Suprapubic skin (tissue), 4 donors: ENCODE measurements around the gene RNGTT. TPM values are rescaled to one million over a fixed set of nuclear protein-coding genes. Genes with fewer than 3 reads are reported as not detected.

Source experiments
- DNase-seq, 2 donors: peaks; one replicate each; pipeline ENCODE4 v3.0.0-alpha.2; 2019; ENCODE audit warnings: low spot score in 2 of 2
- H3K27ac ChIP-seq: fragments of 200-600 bp; sonication (generic); one replicate; pipeline ENCODE4 v1.5.1; 2019
- H3K27me3 ChIP-seq: fragments of 200-600 bp; sonication (generic); one replicate; pipeline ENCODE4 v1.5.1; 2019
- H3K36me3 ChIP-seq: fragments of 200-600 bp; sonication (generic); one replicate; pipeline ENCODE4 v1.5.1; 2019
- H3K4me1 ChIP-seq: fragments of 200-600 bp; sonication (generic); one replicate; pipeline ENCODE4 v1.5.1; 2019
- H3K4me3 ChIP-seq: fragments of 200-600 bp; sonication (generic); one replicate; pipeline ENCODE4 v1.5.1; 2019; ENCODE audit warnings: mild to moderate bottlenecking
- H3K9me3 ChIP-seq: fragments of 200-600 bp; sonication (generic); one replicate; pipeline ENCODE4 v1.5.1; 2019
- EP300 ChIP-seq: sonication (generic); formaldehyde crosslinking; IDR thresholded peaks from one replicate; pipeline ENCODE4 v1.6.1; 2017; ENCODE audit warnings: antibody characterized with exemption
- POLR2A ChIP-seq, 2 donors: fragments of 450-650 bp; IDR thresholded peaks; one replicate each; pipeline ENCODE4 v1.6.1; 2017; ENCODE audit warnings: antibody characterized with exemption in 2 of 2, mild to moderate bottlenecking in 2 of 2, moderate library complexity in 2 of 2
- POLR2AphosphoS5 ChIP-seq, 3 donors: sonication (generic); formaldehyde crosslinking; IDR thresholded peaks; one replicate each; pipeline ENCODE4 v1.6.1; 2017; ENCODE audit warnings: antibody characterized with exemption in 3 of 3
- WGBS: methylation state at CpG from one replicate; pipeline ENCODE4 v1.1.5; 2018; 5-methylcytosine and 5-hydroxymethylcytosine counted together
- total RNA-seq, 4 donors: library from RNA; depleted of rRNA; stranded (reverse); fragments of >200 nt; gene quantifications; one replicate each; pipeline ENCODE4 v1.1.0, GENCODE V29; 2016
- TF ChIP-seq, protein P1 (sequence below), 2 donors: fragments of 200-600 bp in 1 of 2; fragments of 450-650 bp in 1 of 2; sonication (generic) in 1 of 2; IDR thresholded peaks; one replicate each; pipeline ENCODE4 v1.5.1; 2016 to 2019; ENCODE audit warnings: antibody characterized with exemption in 2 of 2, mild to moderate bottlenecking in 1 of 2, moderate library complexity in 1 of 2

The RNGTT gene
- total RNA-seq, 4 donors from 2014 or later, result 8.6 to 13.6 (median 11.6) TPM

DNA sequence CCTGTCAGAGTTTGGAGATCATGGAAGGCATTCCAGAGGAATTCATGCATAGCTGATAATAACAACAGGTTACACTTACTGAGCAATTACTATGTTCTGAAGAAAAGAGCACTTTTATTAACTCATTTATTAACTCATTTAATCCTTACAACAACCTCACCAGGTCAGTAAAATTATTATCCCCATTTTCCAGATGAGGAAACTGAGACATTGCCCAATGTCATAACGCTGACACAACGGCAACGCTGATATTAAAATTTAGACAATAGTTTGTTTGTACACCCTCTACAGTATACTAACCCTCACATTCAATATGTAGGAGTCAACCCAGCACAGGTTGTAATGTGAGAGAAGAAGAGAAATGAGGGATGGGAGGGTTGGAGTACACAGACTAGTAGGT, 105.0 kb downstream of the RNGTT start:
- no peaks in the 10 kb centered on the region for H3K4me1 ChIP-seq
- 96% methylated on average over 3 of the region's 3 CpGs for WGBS
- H3K9me3 ChIP-seq, result no peaks in the 10 kb centered on the region
- H3K27ac ChIP-seq, result no peak overlapping the region
- no peaks in the 10 kb centered on the region for H3K27me3 ChIP-seq
- TF ChIP-seq POLR2AphosphoS5 (IDR thresholded peaks at IDR 0.05) (no peak), EP300 (no peak), POLR2A (IDR thresholded peaks at IDR 0.05) (no peak)
- TF ChIP-seq, protein P1, sequence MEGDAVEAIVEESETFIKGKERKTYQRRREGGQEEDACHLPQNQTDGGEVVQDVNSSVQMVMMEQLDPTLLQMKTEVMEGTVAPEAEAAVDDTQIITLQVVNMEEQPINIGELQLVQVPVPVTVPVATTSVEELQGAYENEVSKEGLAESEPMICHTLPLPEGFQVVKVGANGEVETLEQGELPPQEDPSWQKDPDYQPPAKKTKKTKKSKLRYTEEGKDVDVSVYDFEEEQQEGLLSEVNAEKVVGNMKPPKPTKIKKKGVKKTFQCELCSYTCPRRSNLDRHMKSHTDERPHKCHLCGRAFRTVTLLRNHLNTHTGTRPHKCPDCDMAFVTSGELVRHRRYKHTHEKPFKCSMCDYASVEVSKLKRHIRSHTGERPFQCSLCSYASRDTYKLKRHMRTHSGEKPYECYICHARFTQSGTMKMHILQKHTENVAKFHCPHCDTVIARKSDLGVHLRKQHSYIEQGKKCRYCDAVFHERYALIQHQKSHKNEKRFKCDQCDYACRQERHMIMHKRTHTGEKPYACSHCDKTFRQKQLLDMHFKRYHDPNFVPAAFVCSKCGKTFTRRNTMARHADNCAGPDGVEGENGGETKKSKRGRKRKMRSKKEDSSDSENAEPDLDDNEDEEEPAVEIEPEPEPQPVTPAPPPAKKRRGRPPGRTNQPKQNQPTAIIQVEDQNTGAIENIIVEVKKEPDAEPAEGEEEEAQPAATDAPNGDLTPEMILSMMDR (IDR thresholded peaks at IDR 0.05), result no peak
- DNase-seq, result no peak
- no peak overlapping the region for H3K4me3 ChIP-seq
- no peaks in the 10 kb centered on the region for H3K36me3 ChIP-seq

DNA sequence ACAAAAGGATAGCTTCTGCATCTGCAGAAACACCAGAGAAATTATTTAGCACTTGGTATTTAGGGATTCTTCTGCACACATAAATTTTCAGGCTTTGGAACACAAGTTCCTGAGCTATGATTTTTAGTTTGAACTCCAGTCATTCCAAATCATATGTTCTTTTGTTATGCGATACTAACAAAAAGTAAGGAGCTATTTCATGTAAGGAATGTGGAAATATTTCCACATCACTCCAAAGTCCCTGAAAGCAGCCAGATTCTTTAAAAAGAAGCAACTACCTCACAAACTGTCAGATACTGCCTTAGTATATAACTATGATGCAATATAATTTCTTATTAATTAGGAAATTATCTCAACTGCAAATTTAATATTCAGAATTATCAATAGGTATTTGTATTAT, 106.9 kb downstream of the RNGTT start:
- no peak for DNase-seq
- Histone ChIP-seq H3K4me3 (no peak overlapping the region), H3K36me3 (no peaks in the 10 kb centered on the region), H3K9me3 (no peaks in the 10 kb centered on the region), H3K4me1 (no peaks in the 10 kb centered on the region), H3K27ac (no peak overlapping the region), H3K27me3 (no peaks in the 10 kb centered on the region)
- TF ChIP-seq EP300 (no peak), POLR2AphosphoS5 (IDR thresholded peaks at IDR 0.05) (no peak), POLR2A (IDR thresholded peaks at IDR 0.05) (no peak)
- TF ChIP-seq, protein P1 (IDR thresholded peaks at IDR 0.05), result no peak
- 92% methylated on average over 1 of the region's 1 CpG for WGBS

DNA sequence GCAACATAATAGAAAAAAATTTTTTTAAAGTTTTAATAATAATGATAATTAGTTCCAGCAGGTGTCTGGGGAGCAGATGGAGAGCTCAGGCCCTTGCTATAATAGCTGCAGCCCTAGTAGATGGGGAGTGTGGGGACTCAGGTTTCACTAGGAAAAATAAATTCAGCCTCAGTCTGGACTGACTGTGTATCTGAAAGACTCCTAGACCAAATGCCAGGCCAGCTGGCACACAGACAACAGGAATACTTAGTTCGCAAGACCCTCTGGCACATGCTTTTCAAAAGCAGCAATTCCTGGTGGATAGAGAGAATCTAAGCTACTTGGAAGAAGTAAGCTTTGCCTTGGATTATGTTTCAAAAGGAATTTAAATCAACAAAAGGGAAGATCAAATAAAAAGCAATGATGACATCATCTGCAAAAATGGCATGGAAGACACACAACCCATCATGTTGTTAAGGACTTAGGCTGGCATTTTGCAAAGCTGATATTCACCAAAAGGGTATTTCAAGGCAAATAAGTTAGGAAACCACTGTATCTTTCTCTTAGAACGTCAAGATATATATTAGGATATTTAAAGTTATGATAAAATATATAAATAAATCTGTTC, 107.8 kb downstream of the RNGTT start:
- TF ChIP-seq EP300 (no peak), POLR2AphosphoS5 (IDR thresholded peaks at IDR 0.05) (no peak), POLR2A (IDR thresholded peaks at IDR 0.05) (no peak)
- TF ChIP-seq, protein P1 (IDR thresholded peaks at IDR 0.05), result no peak
- Histone ChIP-seq H3K4me3 (no peak overlapping the region), H3K9me3 (no peaks in the 10 kb centered on the region), H3K4me1 (no peaks in the 10 kb centered on the region), H3K27ac (no peak overlapping the region), H3K36me3 (no peaks in the 10 kb centered on the region), H3K27me3 (no peaks in the 10 kb centered on the region)
- WGBS, result 75% methylated on average over 2 of the region's 2 CpGs
- DNase-seq, result no peak

DNA sequence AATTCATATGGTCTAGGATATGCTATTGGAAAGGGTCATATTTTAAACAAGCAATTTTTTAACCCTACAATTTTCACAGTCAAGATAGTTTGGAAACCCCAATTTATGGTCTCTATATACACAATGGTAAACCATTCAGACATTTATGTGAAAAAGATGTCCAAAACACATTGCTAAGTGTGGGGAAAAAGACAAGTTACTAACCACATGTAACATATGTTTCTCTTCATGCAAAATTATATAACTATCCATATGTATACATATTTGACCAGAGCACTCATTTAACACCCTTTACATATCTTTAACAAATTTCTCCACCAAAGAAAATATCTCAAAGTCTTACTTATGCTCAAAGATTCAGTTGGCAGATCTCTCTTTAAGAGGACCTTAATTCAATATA, 110.6 kb downstream of the RNGTT start:
- TF ChIP-seq POLR2A (IDR thresholded peaks at IDR 0.05), result no peak

DNA sequence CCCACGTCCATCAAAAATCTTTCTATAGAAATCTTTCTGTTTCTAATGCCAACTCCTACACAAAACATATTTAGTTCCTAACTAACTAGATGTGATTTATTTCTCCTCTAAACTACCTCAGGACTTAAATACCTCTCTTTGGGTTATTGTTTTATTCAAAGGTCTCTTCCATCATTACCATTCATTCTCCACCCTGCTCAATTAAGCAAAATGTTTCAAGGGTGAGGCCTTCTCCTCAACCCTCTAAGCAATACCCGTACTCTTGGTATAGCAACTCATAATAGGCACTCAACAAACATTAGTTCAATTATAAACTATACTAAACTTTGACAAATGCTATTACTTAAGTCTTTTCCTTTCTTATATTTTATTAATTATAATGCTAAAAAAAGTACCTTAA, 111.4 kb downstream of the RNGTT start:
- Histone ChIP-seq H3K9me3 (no peaks in the 10 kb centered on the region), H3K27me3 (no peaks in the 10 kb centered on the region), H3K4me3 (no peak overlapping the region), H3K36me3 (no peaks in the 10 kb centered on the region), H3K27ac (no peak overlapping the region), H3K4me1 (no peaks in the 10 kb centered on the region)
- WGBS, result 88% methylated on average over 2 of the region's 2 CpGs
- no peak for DNase-seq
- TF ChIP-seq, protein P1 (IDR thresholded peaks at IDR 0.05), result no peak

More for the DNA sequence above, 110.6 kb downstream of the RNGTT start:
- Histone ChIP-seq H3K4me3 (no peak overlapping the region), H3K9me3 (no peaks in the 10 kb centered on the region), H3K27me3 (no peaks in the 10 kb centered on the region), H3K36me3 (no peaks in the 10 kb centered on the region), H3K27ac (no peak overlapping the region), H3K4me1 (no peaks in the 10 kb centered on the region)
- DNase-seq, result no peak

DNA sequence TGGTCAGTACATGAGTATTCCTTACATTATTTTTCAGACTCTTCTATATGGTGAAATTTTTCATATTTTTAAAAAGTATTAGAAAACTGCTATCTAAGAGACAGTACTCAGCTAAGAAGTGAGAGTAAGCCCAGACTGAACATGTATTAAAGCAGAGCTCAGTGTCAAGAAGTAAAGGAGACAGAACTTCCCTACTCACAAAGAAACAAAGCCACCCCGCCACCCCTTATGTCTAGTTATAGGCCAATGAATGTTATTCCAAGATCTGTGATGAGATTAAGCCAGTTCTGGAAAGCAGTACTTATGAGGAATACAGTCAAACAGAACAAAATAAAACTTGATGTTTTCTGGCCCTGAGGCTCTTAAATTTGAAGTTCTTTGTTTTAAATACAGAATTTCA, 114.5 kb downstream of the RNGTT start:
- no peak overlapping the region for H3K4me3 ChIP-seq
- DNase-seq, result no peak
- no peaks in the 10 kb centered on the region for H3K9me3 ChIP-seq
- no peak overlapping the region for H3K27ac ChIP-seq
- no peaks in the 10 kb centered on the region for H3K36me3 ChIP-seq
- TF ChIP-seq POLR2A (IDR thresholded peaks at IDR 0.05) (no peak), POLR2AphosphoS5 (IDR thresholded peaks at IDR 0.05) (no peak), EP300 (no peak)
- TF ChIP-seq, protein P1 (IDR thresholded peaks at IDR 0.05), result no peak
- H3K4me1 ChIP-seq, result no peaks in the 10 kb centered on the region
- 55% methylated on average over 1 of the region's 1 CpG for WGBS
- no peaks in the 10 kb centered on the region for H3K27me3 ChIP-seq
